Measurements from ENCODE around the gene SBK1. TPM values are rescaled to one million over a fixed set of nuclear protein-coding genes. Genes with fewer than 3 reads are reported as not detected.

The SBK1 gene
- total and polyA plus RNA-seq, 2 experiments from 2014 or later: not detected

GRCh38 chr16:28283173-28283572 is 9.2 kb upstream of the SBK1 start:
- DNase-seq: no peak
- H3K79me2 ChIP-seq (ENCODE audit: insufficient read depth): no peaks in the 10 kb centered on the region
- H3K4me3 ChIP-seq: no peak overlapping the region
- H3K9me3 ChIP-seq (ENCODE audit: low read depth): no peaks in the 10 kb centered on the region
- H3K4me1 ChIP-seq (ENCODE audit: insufficient read depth): no peaks in the 10 kb centered on the region
- H3K4me2 ChIP-seq (ENCODE audit: unreplicated experiment): no peak overlapping the region
- in situ Hi-C loops (cut with MboI): no loop called here
- no peaks in the 10 kb centered on the region for H4K20me1 ChIP-seq (ENCODE audit: insufficient read depth)
- TF ChIP-seq EZH2phosphoT487 (IDR thresholded peaks at IDR 0.05; ENCODE audit: insufficient read depth, low read depth) (no peak), EZH2 (IDR thresholded peaks at IDR 0.05; ENCODE audit: insufficient read depth, poor library complexity, severe bottlenecking) (no peak)
- 71 to 76% methylated on average over 9 of the region's 9 CpGs for WGBS, 2 experiments (ENCODE audit: low coverage in 1 of 2, low lambda C conversion rate in 2 of 2, missing lambda C conversion rate in 2 of 2)
- no peaks in the 10 kb centered on the region for H3K36me3 ChIP-seq (ENCODE audit: low read depth)
- no peak overlapping the region for H3K9ac ChIP-seq
- H3K9me2 ChIP-seq (ENCODE audit: insufficient read depth): no peaks in the 10 kb centered on the region
- peaks cover 19% of the 10 kb centered on the region; the same call in 1 of the 2 replicates for H3K27me3 ChIP-seq (replicated peaks; ENCODE audit: insufficient read depth)
- H3K27ac ChIP-seq: no peak overlapping the region
- H2AFZ ChIP-seq: no peak overlapping the region
- H3F3A ChIP-seq (ENCODE audit: insufficient read depth): no peaks in the 10 kb centered on the region

GRCh38 chr16:28283798-28284577 is 8.3 kb upstream of the SBK1 start:
- H2AFZ ChIP-seq: no peak overlapping the region
- H3K4me2 ChIP-seq (ENCODE audit: unreplicated experiment): no peak overlapping the region
- no peak for DNase-seq
- H3K9me2 ChIP-seq (ENCODE audit: insufficient read depth): no peaks in the 10 kb centered on the region
- no peaks in the 10 kb centered on the region for H3F3A ChIP-seq (ENCODE audit: insufficient read depth)
- peaks cover 26% of the 10 kb centered on the region for H3K27me3 ChIP-seq (replicated peaks; ENCODE audit: insufficient read depth)
- H3K79me2 ChIP-seq (ENCODE audit: insufficient read depth): no peaks in the 10 kb centered on the region
- H3K4me1 ChIP-seq (ENCODE audit: insufficient read depth): no peaks in the 10 kb centered on the region
- TF ChIP-seq EZH2 (IDR thresholded peaks at IDR 0.05; ENCODE audit: insufficient read depth, poor library complexity, severe bottlenecking) (no peak), EZH2phosphoT487 (IDR thresholded peaks at IDR 0.05; ENCODE audit: insufficient read depth, low read depth) (no peak)
- WGBS, 2 experiments (ENCODE audit: low coverage in 1 of 2, low lambda C conversion rate in 2 of 2, missing lambda C conversion rate in 2 of 2): 54 to 57% methylated on average over 15 of the region's 15 CpGs
- in situ Hi-C loops (cut with MboI): no loop called here
- no peaks in the 10 kb centered on the region for H3K36me3 ChIP-seq (ENCODE audit: low read depth)
- H4K20me1 ChIP-seq (ENCODE audit: insufficient read depth): no peaks in the 10 kb centered on the region
- no peak overlapping the region for H3K4me3 ChIP-seq
- no peak overlapping the region for H3K9ac ChIP-seq
- H3K27ac ChIP-seq: no peak overlapping the region
- no peaks in the 10 kb centered on the region for H3K9me3 ChIP-seq (ENCODE audit: low read depth)

GRCh38 chr16:28285649-28286048 is 6.7 kb upstream of the SBK1 start:
- TF ChIP-seq EZH2phosphoT487 (IDR thresholded peaks at IDR 0.05; ENCODE audit: insufficient read depth, low read depth) (no peak), EZH2 (IDR thresholded peaks at IDR 0.05; ENCODE audit: insufficient read depth, poor library complexity, severe bottlenecking) (no peak)
- Histone ChIP-seq H3K9me2 (ENCODE audit: insufficient read depth) (no peaks in the 10 kb centered on the region), H3K4me1 (ENCODE audit: insufficient read depth) (no peaks in the 10 kb centered on the region), H3K27me3 (replicated peaks; ENCODE audit: insufficient read depth) (peaks cover 41% of the 10 kb centered on the region), H4K20me1 (ENCODE audit: insufficient read depth) (no peaks in the 10 kb centered on the region), H3K36me3 (ENCODE audit: low read depth) (no peaks in the 10 kb centered on the region), H2AFZ (no peak overlapping the region), H3K4me2 (ENCODE audit: unreplicated experiment) (no peak overlapping the region), H3F3A (ENCODE audit: insufficient read depth) (no peaks in the 10 kb centered on the region), H3K9me3 (ENCODE audit: low read depth) (no peaks in the 10 kb centered on the region), H3K9ac (no peak overlapping the region), H3K79me2 (ENCODE audit: insufficient read depth) (no peaks in the 10 kb centered on the region), H3K27ac (no peak overlapping the region), H3K4me3 (no peak overlapping the region)
- DNase-seq: no peak
- WGBS, 2 experiments (ENCODE audit: low coverage in 1 of 2, low lambda C conversion rate in 2 of 2, missing lambda C conversion rate in 2 of 2): 33 to 39% methylated on average over 9 of the region's 9 CpGs
- in situ Hi-C loops (cut with MboI): no loop called here

GRCh38 chr16:28288114-28288513 is 4.2 kb upstream of the SBK1 start:
- 35 to 42% methylated on average over 7 of the region's 7 CpGs for WGBS, 2 experiments (ENCODE audit: low coverage in 1 of 2, low lambda C conversion rate in 2 of 2, missing lambda C conversion rate in 2 of 2)
- Histone ChIP-seq H4K20me1 (ENCODE audit: insufficient read depth) (no peaks in the 10 kb centered on the region), H3K79me2 (ENCODE audit: insufficient read depth) (no peaks in the 10 kb centered on the region), H3K27ac (no peak overlapping the region), H3K4me1 (ENCODE audit: insufficient read depth) (no peaks in the 10 kb centered on the region), H3K9me3 (ENCODE audit: low read depth) (no peaks in the 10 kb centered on the region), H3K27me3 (replicated peaks; ENCODE audit: insufficient read depth) (peaks cover 46% of the 10 kb centered on the region), H3K4me3 (no peak overlapping the region), H3K9me2 (ENCODE audit: insufficient read depth) (no peaks in the 10 kb centered on the region), H2AFZ (no peak overlapping the region), H3F3A (ENCODE audit: insufficient read depth) (no peaks in the 10 kb centered on the region), H3K9ac (no peak overlapping the region), H3K4me2 (ENCODE audit: unreplicated experiment) (no peak overlapping the region), H3K36me3 (ENCODE audit: low read depth) (no peaks in the 10 kb centered on the region)
- TF ChIP-seq EZH2 (IDR thresholded peaks at IDR 0.05; ENCODE audit: insufficient read depth, poor library complexity, severe bottlenecking): no peak
- no peak for TF ChIP-seq EZH2phosphoT487 (IDR thresholded peaks at IDR 0.05; ENCODE audit: insufficient read depth, low read depth)
- in situ Hi-C loops (cut with MboI): no loop called here
- no peak for DNase-seq
